K562 (cell line): ENCODE results near the gene CD3D. TPM values are rescaled to one million over a fixed set of nuclear protein-coding genes. Genes with fewer than 3 reads are reported as not detected.

Experiments
- ATAC-seq: fragments of 200-7000 bp; cut with Tn5 transposase; 3 replicates; pipeline ENCODE4 v1.9.1; 2020; ENCODE audit warnings: moderate library complexity
- Bru-seq: library from RNA; stranded (reverse); fragments of 400-500 nt; gene quantifications from one replicate; lab custom pipeline; 2021; lab: Mats Ljungman, UMichigan
- BruChase-seq, 2 experiments: library from RNA; stranded (reverse); fragments of 400-500 nt; gene quantifications; one replicate each; lab custom pipeline; 2021; lab: Mats Ljungman, UMichigan
- BruUV-seq: library from RNA; stranded (reverse); fragments of 400-500 nt; replicated peaks from 2 replicates; lab custom pipeline; 2021; lab: Mats Ljungman, UMichigan
- CTCF ChIA-PET: fragments of 300-600 bp; formaldehyde crosslinking; extraction: SDS; loops from one replicate; lab custom pipeline; 2021; ENCODE audit warnings: low intra/inter-chr PET ratio; lab: Yijun Ruan, JAX
- POLR2A ChIA-PET: fragments of 300-600, 350-650 bp; sonication (Branson Sonifier 250); formaldehyde crosslinking; extraction: SDS; loops from one replicate; lab custom pipeline; 2021; ENCODE audit warnings: antibody characterized with exemption, inconsistent platforms; lab: Yijun Ruan, JAX
- DNase-seq, 4 experiments: peaks; one replicate each; pipeline versions ENCODE4 v3.0.0 to v3.0.0-alpha.2; 2011 to 2018; ENCODE audit warnings: low spot score in 3 of 4, mixed read lengths in 3 of 4; ENCODE audit errors: extremely low read depth in 1 of 4
- FAIRE-seq: peaks from 2 replicates; lab custom pipeline; 2011; peaks lifted over from hg19 to GRCh38; lab: Jason Lieb, UNC
- H2AFZ ChIP-seq: 2 replicates; pipeline ENCODE4 v1.6.0; 2011; ENCODE audit warnings: low read depth, low read length, control low read depth, inconsistent platforms
- H3K27ac ChIP-seq: fragments of 200-600 bp; 3 replicates; pipeline ENCODE4 v1.8.0; 2011; ENCODE audit warnings: low read depth, mild to moderate bottlenecking, control low read depth, inconsistent platforms, low read length, moderate library complexity, mixed read lengths; ENCODE audit errors: extremely low read depth
- H3K27me3 ChIP-seq, 2 experiments: fragments of 300-600 bp in 1 of 2; 2 replicates in 1 of 2; 3 replicates in 1 of 2; pipeline versions ENCODE4 v1.6.0 to v1.8.0; 2011; ENCODE audit warnings: inconsistent platforms in 2 of 2, low read length in 2 of 2, mild to moderate bottlenecking in 1 of 2, mixed read lengths in 1 of 2, moderate library complexity in 1 of 2; ENCODE audit not compliant: control insufficient read depth in 2 of 2, insufficient read depth in 2 of 2
- H3K36me3 ChIP-seq: fragments of 300-600 bp; 3 replicates; pipeline ENCODE4 v1.8.0; 2011; ENCODE audit warnings: mild to moderate bottlenecking, low read length, inconsistent platforms; ENCODE audit not compliant: control insufficient read depth, insufficient read depth
- H3K4me1 ChIP-seq, 2 experiments: fragments of 200-600 bp in 1 of 2; replicated peaks in 1 of 2; 2 replicates in 1 of 2; 3 replicates in 1 of 2; pipeline versions ENCODE4 v1.5.1 to v1.8.0; 2011; ENCODE audit warnings: inconsistent platforms in 2 of 2, low read length in 2 of 2, mild to moderate bottlenecking in 1 of 2, mixed read lengths in 1 of 2, moderate library complexity in 1 of 2; ENCODE audit not compliant: control insufficient read depth in 2 of 2, insufficient read depth in 2 of 2
- H3K4me2 ChIP-seq: 2 replicates; pipeline ENCODE4 v1.6.1; 2011; ENCODE audit warnings: low read length, control low read depth, inconsistent platforms, mixed read lengths; ENCODE audit not compliant: insufficient read depth
- H3K4me3 ChIP-seq: fragments of 200-600 bp; sonication (generic), shearing (Covaris generic); 2 replicates; pipeline ENCODE4 v1.5.1; 2016; ENCODE audit warnings: control low read depth, inconsistent platforms
- H3K79me2 ChIP-seq: fragments of 200-600 bp; 3 replicates; pipeline ENCODE4 v1.8.0; 2011; ENCODE audit warnings: low read length, inconsistent platforms; ENCODE audit not compliant: control insufficient read depth, insufficient read depth
- H3K9ac ChIP-seq, 2 experiments: 2 replicates each; pipeline versions ENCODE4 v1.6.0 to v1.6.1; 2011; ENCODE audit warnings: low read depth in 2 of 2, low read length in 2 of 2, control low read depth in 1 of 2, inconsistent platforms in 1 of 2, mild to moderate bottlenecking in 1 of 2, mixed read lengths in 1 of 2; ENCODE audit not compliant: insufficient read depth in 1 of 2
- H3K9me1 ChIP-seq: one replicate; pipeline ENCODE4 v1.6.0; 2011; ENCODE audit warnings: inconsistent platforms, mild to moderate bottlenecking, low read length, moderate library complexity; ENCODE audit not compliant: control insufficient read depth, insufficient read depth
- H3K9me3 ChIP-seq: replicated peaks from 2 replicates; pipeline ENCODE4 v1.5.1; 2011; ENCODE audit warnings: low read depth, low read length, inconsistent platforms; ENCODE audit not compliant: control insufficient read depth, insufficient read depth
- H4K20me1 ChIP-seq: replicated peaks from 2 replicates; pipeline ENCODE4 v1.6.1; 2011; ENCODE audit warnings: low read length, inconsistent platforms, mixed read lengths; ENCODE audit not compliant: control insufficient read depth, insufficient read depth
- BCOR ChIP-seq: fragments of 450-650 bp; IDR thresholded peaks from 2 replicates; pipeline ENCODE4 v1.6.1; 2016
- EP300 ChIP-seq: IDR thresholded peaks from 2 replicates; pipeline ENCODE4 v1.6.1; 2012; ENCODE audit warnings: low read length, improper control_type of control experiment
- HDAC2 ChIP-seq: fragments of 450-650 bp; IDR thresholded peaks from 2 replicates; pipeline ENCODE4 v1.6.1; 2016; ENCODE audit warnings: mild to moderate bottlenecking
- L3MBTL2 ChIP-seq: fragments of 450-650 bp; IDR thresholded peaks from 2 replicates; pipeline ENCODE4 v1.6.1; 2016; ENCODE audit warnings: mild to moderate bottlenecking, moderate library complexity
- MYC ChIP-seq, 2 experiments: fragments of 250-450 bp in 1 of 2; sonication (Bioruptor Pico) in 1 of 2; IDR thresholded peaks; 2 replicates each; pipeline versions ENCODE4 v1.5.1 to v1.6.1; 2012 to 2021; ENCODE audit warnings: low read depth in 2 of 2, borderline replicate concordance in 1 of 2, improper control_type of control experiment in 1 of 2, low read length in 1 of 2, mild to moderate bottlenecking in 1 of 2, moderate library complexity in 1 of 2
- NEUROD1 ChIP-seq: fragments of 150-350 bp; IDR thresholded peaks from 2 replicates; pipeline ENCODE4 v1.6.1; 2014; ENCODE audit warnings: borderline replicate concordance, low read length, low read depth; ENCODE audit not compliant: partially characterized antibody
- NFRKB ChIP-seq: fragments of 450-650 bp; IDR thresholded peaks from 2 replicates; pipeline ENCODE4 v1.6.1; 2016; ENCODE audit warnings: low read depth
- POLR2H ChIP-seq: IDR thresholded peaks from 2 replicates; pipeline ENCODE4 v1.6.1; 2016; ENCODE audit warnings: missing genetic modification characterization, low read depth, mild to moderate bottlenecking, control low read depth, missing compliant biosample characterization, moderate library complexity
- RCOR1 ChIP-seq, 2 experiments: IDR thresholded peaks; 2 replicates each; pipeline ENCODE4 v1.6.1; 2012; ENCODE audit warnings: low read depth in 2 of 2, low read length in 2 of 2, borderline replicate concordance in 1 of 2, improper control_type of control experiment in 1 of 2
- RNF2 ChIP-seq: sonication (generic); IDR thresholded peaks from 2 replicates; pipeline ENCODE4 v1.6.1; 2016
- SMAD1 ChIP-seq: fragments of 150-350 bp; IDR thresholded peaks from 2 replicates; pipeline ENCODE4 v1.6.1; 2014; ENCODE audit warnings: low read length, low read depth; ENCODE audit not compliant: partially characterized antibody
- SMARCC2 ChIP-seq: fragments of 450-650 bp; IDR thresholded peaks from 2 replicates; pipeline ENCODE4 v1.6.1; 2017; ENCODE audit warnings: antibody characterized with exemption, moderate library complexity, mild to moderate bottlenecking, low read depth
- TRIM24 ChIP-seq, 2 experiments: fragments of 450-650 bp; IDR thresholded peaks; 2 replicates each; pipeline ENCODE4 v1.6.1; 2016
- WGBS: fragments of 100-300 bp; shearing (Covaris generic); methylation state at CpG from one replicate; pipeline ENCODE4 v1.1.6; 2016; ENCODE audit warnings: low coverage, mixed read lengths; ENCODE audit not compliant: insufficient coverage; ENCODE audit errors: missing lambda C conversion rate; 5-methylcytosine and 5-hydroxymethylcytosine counted together
- in situ Hi-C: fragments of 300-500 bp; cut with MboI; formaldehyde crosslinking; loops from 4 replicates; pipeline ENCODE4 v1.15.0; 2018; ENCODE audit warnings: inconsistent platforms, mixed read lengths
- intact Hi-C: fragments of 100-400 bp; cut with micrococcal nuclease; formaldehyde crosslinking; loops from 2 replicates; pipeline ENCODE4 v1.14.2; 2022
- long read RNA-seq, 3 experiments: library from polyadenylated mRNA in 2 of 3; library from RNA in 1 of 3; unstranded in 2 of 3; stranded (forward) in 1 of 3; transcript quantifications; one replicate each; pipeline ENCODE4 v2.0.0, GENCODE V29; 2019 to 2022
- polyA minus RNA-seq, 3 experiments: library from RNA; depleted of rRNA, polyadenylated mRNA; stranded (reverse); fragments of >200 nt; gene quantifications; 2 replicates each; pipeline ENCODE4 v1.2.3, GENCODE V29; 2011
- polyA plus RNA-seq, 8 experiments: library from polyadenylated mRNA; depleted of rRNA in 4 of 8; stranded (reverse) in 5 of 8; unstranded in 3 of 8; fragments of >200 nt; fragmentation: Nextera tagmentation in 2 of 8; fragmentation: Illumina TruSeq in 1 of 8; extraction: Ambion mirVana in 2 of 8; extraction: Trizol in 1 of 8; gene quantifications; 2 replicates each; pipeline versions ENCODE4 v1.2.1 to v1.2.3, GENCODE V29; 2011 to 2014; ENCODE audit warnings: inconsistent platforms in 1 of 8, missing spikeins in 1 of 8
- total RNA-seq, 7 experiments: library from RNA; depleted of rRNA in 6 of 7; stranded (reverse); fragments of >200 nt in 6 of 7; fragmentation: Illumina TruSeq in 2 of 7; extraction: Trizol in 2 of 7; gene quantifications; 2 replicates each; pipeline versions ENCODE4 v1.2.1 to v1.2.3, GENCODE V29; 2011 to 2021; ENCODE audit warnings: low replicate concordance in 1 of 7
- TF ChIP-seq, protein P1 (sequence below), 3 experiments: fragments of 200-800 bp in 1 of 3; sonication (Bioruptor generic) in 1 of 3; sonication (generic) in 1 of 3; formaldehyde crosslinking in 1 of 3; IDR thresholded peaks; 2 replicates each; pipeline versions ENCODE4 v1.6.1 to v1.8.0; 2016 to 2022; ENCODE audit warnings: mild to moderate bottlenecking in 2 of 3, missing compliant biosample characterization in 2 of 3, missing genetic modification characterization in 2 of 3, missing genetic modification reagents in 1 of 3

The CD3D gene
- total RNA-seq (2011; cell fraction: chromatin; rRNA removed; ENCODE audit: low replicate concordance): 24.0 and 41.4 TPM in 2 replicates
- 83.6 and 106 TPM in 2 replicates for total RNA-seq (2011; cell fraction: nucleolus; rRNA removed)
- 52.0 and 68.0 TPM in 2 replicates for total RNA-seq (2011; cell fraction: nucleoplasm; rRNA removed)
- total RNA-seq (2014; rRNA removed) (40.7 and 42.4 TPM in 2 replicates), total RNA-seq (2014; rRNA removed; fragmentation: Illumina TruSeq; extraction: Trizol) (52.4 and 54.8 TPM in 2 replicates), total RNA-seq (2015; rRNA removed; fragmentation: Illumina TruSeq; extraction: Trizol) (35.6 and 41.7 TPM in 2 replicates), total RNA-seq (2021) (34.9 and 36.2 TPM in 2 replicates), polyA plus RNA-seq (2011; rRNA removed) (238 and 241 TPM in 2 replicates), polyA plus RNA-seq (2014; fragmentation: Illumina TruSeq; extraction: Trizol) (67.1 and 75.5 TPM in 2 replicates), polyA plus RNA-seq (2014; fragmentation: Nextera tagmentation; extraction: Ambion mirVana) (100 to 1,000 TPM; 139 to 145 TPM), polyA plus RNA-seq (2014; rRNA removed) (69.6 and 76.7 TPM in 2 replicates), polyA minus RNA-seq (2011; rRNA and poly(A)+ RNA removed) (107 and 117 TPM in 2 replicates), Bru-seq, nascent RNA (percentile 60 among the genes with signal in this experiment), BruChase-seq, experiment 1, labeled RNA remaining after a 2-hour chase (percentile 42 among the genes with signal in this experiment), BruChase-seq, experiment 2, labeled RNA remaining after a 6-hour chase (percentile 37 among the genes with signal in this experiment)
- polyA plus RNA-seq (2011; cell fraction: cytosol; rRNA removed): 162 and 272 TPM in 2 replicates
- 58.9 and 86.8 TPM in 2 replicates for polyA plus RNA-seq (2011; cell fraction: nucleus; rRNA removed)
- polyA plus RNA-seq (2012): 54.3 and 176 TPM in 2 replicates
- 29.9 and 30.2 TPM in 2 replicates for polyA minus RNA-seq (2011; cell fraction: cytosol; rRNA and poly(A)+ RNA removed)
- polyA minus RNA-seq (2011; cell fraction: nucleus; rRNA and poly(A)+ RNA removed): 9.8 and 24.3 TPM in 2 replicates
- long read RNA-seq, experiment 1, transcript CD3D-201 (5 exons, 861 nt): major isoform, 20 of 43 reads
- long read RNA-seq, experiment 1, transcript CD3D-203 (3 exons, 257 nt): minor isoform, 5 of 43 reads
- long read RNA-seq, experiment 1, transcript CD3D-202 (4 exons, 476 nt): minor isoform, 6 of 43 reads
- long read RNA-seq, experiment 1, partial matches to known transcripts: 8 of 43 reads
- long read RNA-seq, experiment 1, other reads (novel, unspliced or antisense): 4 of 43 reads
- long read RNA-seq, experiment 2, transcript CD3D-201 (5 exons, 861 nt): major isoform, 8 of 22 reads
- long read RNA-seq, experiment 2, partial matches to known transcripts: 5 of 22 reads
- long read RNA-seq, experiment 2, other reads (novel, unspliced or antisense): 4 of 22 reads
- long read RNA-seq, experiment 3, transcript CD3D-201 (5 exons, 861 nt): major isoform, 25 of 27 reads
- long read RNA-seq, experiment 3, partial matches to known transcripts: 0 of 27 reads
- long read RNA-seq, experiment 3, other reads (novel, unspliced or antisense): 1 of 27 reads

DNA sequence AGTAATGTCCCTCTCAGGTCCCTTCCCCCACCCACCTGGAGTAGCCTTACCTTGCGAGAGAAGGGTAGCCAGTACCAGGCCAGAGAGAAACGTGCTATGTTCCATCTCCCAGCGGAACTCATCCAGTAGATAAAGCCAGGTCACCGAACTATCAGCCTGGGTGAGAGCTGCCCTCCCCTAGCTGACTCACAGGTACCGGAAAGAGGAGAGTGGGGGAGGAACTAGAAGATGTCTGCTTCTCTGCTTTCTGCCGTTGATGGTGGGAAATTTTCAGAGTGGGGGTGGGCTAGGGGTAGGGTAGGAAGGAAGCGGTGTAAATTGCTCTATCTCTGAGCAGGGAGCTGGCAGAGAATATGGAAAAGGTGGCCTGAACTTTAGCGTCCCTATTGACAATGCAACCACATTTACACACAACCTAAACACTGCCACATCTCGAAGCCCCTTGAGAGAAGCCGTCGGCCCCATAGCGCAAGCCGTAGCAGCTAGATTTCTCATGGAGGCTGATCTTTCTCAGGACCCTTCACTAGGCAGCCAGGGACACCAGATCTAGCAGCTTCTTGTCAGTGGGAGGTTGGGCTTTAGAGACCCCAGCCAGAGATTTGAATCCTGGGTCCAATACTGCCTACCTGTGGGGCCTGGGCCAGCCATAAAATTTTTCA, at the start of gene CD3D:
CD3D (minus strand) TSS at position 203 of the 659 bp plus-strand sequence; CDS start at position 105, 98 bp downstream.
- peak within 1 kb of the TSS; percentile 91 for H2AFZ ChIP-seq
- intact Hi-C loops: no loop called here
- no peaks in the 10 kb centered on the region for H3K27me3 ChIP-seq
- no peaks in the 10 kb centered on the region for H3K9me1 ChIP-seq
- ChIA-PET CTCF (no interaction called here), POLR2A (interaction anchor here (0.6 to 2.5 kb wide), 4 partner anchors 8 to 106 kb away, joined by 3 to 7 read pairs (median 4); no protein-coding TSS in a partner anchor)
- peaks cover 12 to 48% of the 10 kb centered on the region in 2 experiments for H3K4me1 ChIP-seq
- BruUV-seq: no TSS peak
- H3K27ac ChIP-seq: peak within 1 kb of the TSS; percentile 51; the same call in 2 of the 3 replicates
- DNase-seq (peak; percentile 64 to 84 (median 74)), FAIRE-seq (peak; percentile 94), ATAC-seq (peak; percentile 83)
- H3K4me3 ChIP-seq: peak within 1 kb of the TSS; percentile 18; the same call in 1 of the 2 replicates
- H3K79me2 ChIP-seq: peaks cover 8% of the 10 kb centered on the region; the same call in 2 of the 3 replicates
- in situ Hi-C loops: no loop called here
- H4K20me1 ChIP-seq: no peaks in the 10 kb centered on the region
- peak within 1 kb of the TSS in 1 of 2 experiments; percentile 17; a peak in 1 of 4 replicates for H3K9ac ChIP-seq
- peak within 1 kb of the TSS; percentile 74 for H3K4me2 ChIP-seq
- H3K36me3 ChIP-seq: no peaks in the 10 kb centered on the region
- WGBS: 20% methylated on average over 12 of the region's 13 CpGs
- no peaks in the 10 kb centered on the region for H3K9me3 ChIP-seq
- peak; percentile 48 for TF ChIP-seq NEUROD1
- TF ChIP-seq MYC (IDR thresholded peaks at IDR 0.05; ENCODE audit: low read depth, low read length): peak; percentile 39; the same call in 1 of the 2 replicates
- TF ChIP-seq MYC (CRISPR knock-in tag; IDR thresholded peaks at IDR 0.05; ENCODE audit: borderline replicate concordance, low read depth): no peak
- peak; percentile 84; the same call in 1 of the 2 replicates for TF ChIP-seq RNF2
- peak; percentile 46; the same call in 1 of the 2 replicates for TF ChIP-seq L3MBTL2
- TF ChIP-seq NFRKB: peak; percentile 81
- TF ChIP-seq SMAD1: no peak
- TF ChIP-seq TRIM24 (IDR thresholded peaks at IDR 0.05): peak; percentile 40 to 62; a peak in 1 of 4 replicates
- TF ChIP-seq BCOR: peak; percentile 44; the same call in 1 of the 2 replicates
- TF ChIP-seq HDAC2: peak; percentile 56; the same call in 1 of the 2 replicates
- TF ChIP-seq EP300: peak; percentile 66
- peak in 1 of 2 experiments; percentile 89; a peak in 2 of 4 replicates for TF ChIP-seq RCOR1 (IDR thresholded peaks at IDR 0.05; ENCODE audit: borderline replicate concordance in 1 of 2, low read depth in 2 of 2, low read length in 2 of 2)
- TF ChIP-seq POLR2H (tag): no peak
- TF ChIP-seq, protein P1, sequence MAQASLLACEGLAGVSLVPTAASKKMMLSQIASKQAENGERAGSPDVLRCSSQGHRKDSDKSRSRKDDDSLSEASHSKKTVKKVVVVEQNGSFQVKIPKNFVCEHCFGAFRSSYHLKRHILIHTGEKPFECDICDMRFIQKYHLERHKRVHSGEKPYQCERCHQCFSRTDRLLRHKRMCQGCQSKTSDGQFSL (CRISPR knock-in tag; IDR thresholded peaks at IDR 0.05): 0 out of 2 replicates have a peak, but pooled peaks have one; percentile 29
- TF ChIP-seq, protein P1 (tag; IDR thresholded peaks at IDR 0.05): no peak
- TF ChIP-seq SMARCC2: 0 out of 2 replicates have a peak, but pooled peaks have one; percentile 73
